AG20443 (cell line): ENCODE results near the gene SKP2.
"Not testable (repeated sequence)": the region's sequence is repeated elsewhere in the genome, so short reads cannot be mapped to it uniquely, and the experiment has no call there.

Experiments
- DNase-seq: peaks from one replicate; pipeline ENCODE4 v3.0.0; 2012; ENCODE audit warnings: low spot score, mixed read lengths

Gene SKP2

DNA sequence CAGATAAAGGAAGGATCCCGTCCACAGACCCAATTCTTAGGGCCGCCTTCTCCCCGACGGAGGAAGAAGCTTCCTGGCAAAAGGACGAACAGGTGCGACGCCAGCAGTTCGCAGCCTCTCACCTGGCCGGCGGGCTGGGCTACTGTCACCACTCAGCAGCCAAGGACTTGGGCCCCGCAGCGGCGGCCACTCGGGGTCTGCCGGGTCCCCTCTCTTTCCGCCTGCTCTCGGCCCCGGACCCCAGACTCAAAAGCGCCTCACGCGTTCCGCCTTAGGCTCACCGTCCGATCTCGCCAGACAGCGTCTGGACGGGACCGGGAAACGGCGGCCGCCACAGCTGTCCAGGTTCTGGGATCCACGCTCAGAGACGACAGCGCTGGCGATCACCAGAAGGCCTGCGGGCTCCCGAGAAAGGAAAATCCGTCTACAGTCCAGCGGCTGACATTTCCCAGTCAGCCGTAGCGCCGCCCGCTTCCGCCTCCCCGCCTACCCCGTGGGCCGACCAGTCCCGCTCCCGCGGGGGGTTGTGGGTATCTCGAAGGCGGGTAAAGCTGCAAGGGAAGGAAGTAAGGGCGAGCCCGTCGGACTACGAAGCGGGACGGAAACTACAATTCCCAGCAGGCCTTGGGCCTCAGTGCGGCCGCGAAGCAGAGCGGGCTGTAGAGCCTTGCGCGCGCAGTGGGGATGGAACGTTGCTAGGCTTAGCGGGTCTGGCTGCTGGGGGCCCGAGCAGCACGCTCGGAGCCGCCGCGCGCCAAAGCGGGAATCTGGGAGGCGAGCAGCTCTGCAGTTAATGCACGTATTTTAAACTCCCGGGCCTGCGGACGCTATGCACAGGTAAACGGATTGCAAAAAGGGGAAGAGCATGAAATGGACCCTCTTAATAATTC, at the start of gene SKP2, which contains the start of gene LMBRD2:
Gene SKP2 (plus strand): TSS at position 678 of the 890 bp plus-strand sequence. CDS start 152 bp downstream, at position 830.
Gene LMBRD2 (minus strand): TSS at position 454 of the 890 bp plus-strand sequence. CDS start 8,538 bp downstream, outside the sequence.
- peak; percentile 98 for DNase-seq

DNA sequence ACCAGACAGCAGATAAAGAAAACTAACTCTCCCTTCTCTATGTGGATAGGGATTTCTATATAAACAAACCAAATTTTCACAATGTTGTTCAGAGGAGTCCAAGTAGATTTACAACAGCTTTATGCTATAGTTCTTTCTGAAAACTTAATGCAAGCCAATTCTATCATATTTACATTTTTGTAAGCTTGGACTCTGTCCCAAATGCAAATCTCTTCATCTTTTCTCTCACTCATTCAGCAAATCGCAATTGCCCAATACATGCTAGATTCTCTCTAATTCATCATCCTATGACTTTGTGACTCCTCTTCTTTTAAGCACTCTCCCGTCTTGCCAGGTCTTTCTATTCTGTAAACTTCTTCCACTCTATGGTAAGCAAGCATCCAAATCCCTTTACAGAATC, 46.1 kb upstream of the SKP2 start:
- DNase-seq: no peak

DNA sequence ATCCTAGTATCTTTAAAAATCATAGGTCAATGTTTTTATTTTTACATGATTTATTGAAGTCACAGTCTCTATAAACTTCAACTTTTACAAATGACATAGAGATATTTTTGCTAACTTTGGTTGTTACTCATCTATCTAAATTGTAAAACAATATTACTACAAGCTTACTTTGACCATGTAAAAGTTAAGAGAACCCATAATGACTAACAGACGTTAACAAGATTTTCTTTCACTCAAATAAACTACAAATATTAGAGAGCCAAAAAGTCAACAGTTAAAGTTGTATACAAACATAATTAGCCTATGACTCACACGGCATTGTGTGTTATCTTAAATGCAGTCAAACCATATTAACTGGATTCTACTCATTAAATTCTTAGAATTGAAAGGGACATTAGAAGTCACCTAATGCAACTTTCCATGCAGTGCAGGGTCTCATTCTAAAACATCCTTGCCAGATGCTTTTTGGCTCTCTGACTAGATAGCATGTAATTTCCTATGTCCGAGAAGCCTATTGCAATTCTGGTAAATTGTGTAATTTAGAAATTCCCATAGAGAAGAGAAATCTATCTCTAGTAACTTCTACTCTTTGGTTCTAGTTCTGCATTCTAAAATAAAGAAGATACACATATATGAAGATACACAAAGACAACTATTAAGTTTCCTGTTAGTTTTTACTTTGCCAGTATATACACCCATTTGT, 43.0 kb upstream of the SKP2 start:
- no peak for DNase-seq

- DNase-seq: no peak
These were observed 40.7 kb upstream of the SKP2 start for GRCh38 chr5:36111238-36111637.

GRCh38 chr5:36125868-36126267, 26.0 kb upstream of the SKP2 start:
- DNase-seq: no peak

DNA sequence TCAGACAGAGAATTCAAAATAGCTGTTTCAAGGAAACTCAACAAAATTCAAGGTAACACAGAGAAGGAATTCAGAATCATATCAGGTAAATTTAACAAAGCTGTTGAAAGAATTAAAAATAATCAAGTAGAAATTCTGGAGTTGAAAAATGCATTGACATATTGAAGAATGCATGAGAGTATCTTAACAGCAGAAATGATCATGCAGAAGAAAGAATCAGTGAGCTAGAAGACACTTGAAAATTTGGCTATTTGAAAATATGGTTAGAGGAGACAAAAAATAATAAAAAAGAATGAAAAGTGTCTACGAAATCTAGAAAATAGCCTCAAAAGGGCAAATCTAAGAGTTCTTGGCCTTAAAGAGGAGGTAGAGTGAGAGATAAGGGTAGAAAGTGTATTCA, 23.1 kb upstream of the SKP2 start:
- no peak for DNase-seq

GRCh38 chr5:36129666-36130065, 22.2 kb upstream of the SKP2 start:
- not testable (repeated sequence) for DNase-seq

GRCh38 chr5:36133009-36133408, 18.9 kb upstream of the SKP2 start:
- not testable (repeated sequence) for DNase-seq

GRCh38 chr5:36135988-36136387, 15.9 kb upstream of the SKP2 start:
- no peak for DNase-seq

GRCh38 chr5:36136581-36136980, 15.3 kb upstream of the SKP2 start:
- no peak for DNase-seq

DNA sequence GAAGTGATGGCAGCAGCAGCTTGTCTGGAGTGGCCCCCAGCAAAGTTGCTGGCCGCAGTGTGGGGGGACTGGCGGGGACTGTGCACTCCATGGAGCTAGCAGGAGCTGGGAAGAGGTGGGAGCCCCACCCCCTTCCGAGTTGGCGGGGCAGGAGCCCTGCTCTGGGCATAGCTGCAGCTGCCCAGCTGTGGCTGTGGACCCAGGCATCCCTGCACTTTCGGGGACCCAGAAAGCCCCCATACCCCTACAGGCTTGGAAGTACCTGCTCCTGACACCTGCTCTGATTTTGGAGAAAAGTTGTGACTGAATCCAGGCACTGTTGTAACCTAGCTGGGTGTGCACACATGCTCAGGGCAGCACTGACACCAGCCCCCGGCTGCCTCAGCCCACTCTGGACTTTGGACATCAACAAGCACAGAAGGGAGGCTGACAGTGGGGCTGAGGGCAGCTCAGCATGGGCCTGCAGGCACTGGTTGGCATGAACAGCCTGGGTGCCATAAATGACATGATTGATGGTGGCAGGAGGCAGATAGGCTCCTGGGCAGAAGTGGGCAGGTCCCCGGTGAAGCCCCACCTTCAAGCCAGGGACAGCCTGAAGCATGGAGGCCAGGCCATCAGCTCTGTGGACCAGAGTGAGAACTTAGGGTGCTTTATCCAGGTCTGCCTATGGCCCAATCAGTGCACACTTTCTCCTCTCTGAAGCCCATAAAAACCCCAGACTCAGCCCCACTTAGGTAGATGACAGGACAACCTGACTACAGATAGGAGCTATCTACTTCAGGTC, 12.8 kb upstream of the SKP2 start:
- DNase-seq: no peak

GRCh38 chr5:36145311-36145710, 6.6 kb upstream of the SKP2 start:
- no peak for DNase-seq

GRCh38 chr5:36146390-36146789, 5.5 kb upstream of the SKP2 start:
- no peak for DNase-seq

GRCh38 chr5:36147681-36148080, 4.2 kb upstream of the SKP2 start:
- DNase-seq: no peak

DNA sequence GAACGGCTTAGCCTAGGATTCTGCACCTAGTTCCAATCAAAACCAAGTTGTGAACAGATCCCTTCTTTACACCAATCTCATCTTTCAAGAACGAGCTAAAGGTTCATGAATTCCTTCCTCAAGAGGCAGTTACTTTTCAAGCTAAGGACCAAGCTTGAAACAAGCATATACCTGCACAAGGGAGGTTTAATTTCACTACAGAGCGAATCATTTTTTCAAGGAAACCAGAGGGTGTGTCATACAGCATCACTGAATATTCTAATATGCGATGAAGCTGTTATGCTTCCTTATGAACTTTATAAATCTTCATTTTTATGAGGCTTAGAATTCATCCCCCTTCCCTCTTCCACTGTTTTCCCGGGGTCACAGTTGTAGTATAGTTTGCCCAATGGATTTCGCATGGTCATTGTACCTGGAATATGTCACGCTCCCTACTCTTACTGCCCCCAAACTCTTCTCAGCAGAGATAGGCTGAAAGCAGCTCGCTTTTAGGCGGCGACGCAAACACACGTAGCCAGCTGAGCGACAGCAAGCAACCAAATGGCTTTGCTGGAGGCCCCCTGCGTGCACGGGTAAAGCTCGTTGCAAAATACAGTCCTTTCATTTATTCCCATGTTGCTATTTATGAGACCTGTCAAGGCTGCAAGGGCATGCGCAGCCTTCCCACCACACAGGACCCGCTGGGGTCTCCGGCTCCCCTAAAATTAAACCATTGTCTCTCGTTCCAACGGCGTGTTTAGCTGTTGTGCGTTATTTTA, 1.1 kb upstream of the SKP2 start:
- DNase-seq: peak; percentile 53

DNA sequence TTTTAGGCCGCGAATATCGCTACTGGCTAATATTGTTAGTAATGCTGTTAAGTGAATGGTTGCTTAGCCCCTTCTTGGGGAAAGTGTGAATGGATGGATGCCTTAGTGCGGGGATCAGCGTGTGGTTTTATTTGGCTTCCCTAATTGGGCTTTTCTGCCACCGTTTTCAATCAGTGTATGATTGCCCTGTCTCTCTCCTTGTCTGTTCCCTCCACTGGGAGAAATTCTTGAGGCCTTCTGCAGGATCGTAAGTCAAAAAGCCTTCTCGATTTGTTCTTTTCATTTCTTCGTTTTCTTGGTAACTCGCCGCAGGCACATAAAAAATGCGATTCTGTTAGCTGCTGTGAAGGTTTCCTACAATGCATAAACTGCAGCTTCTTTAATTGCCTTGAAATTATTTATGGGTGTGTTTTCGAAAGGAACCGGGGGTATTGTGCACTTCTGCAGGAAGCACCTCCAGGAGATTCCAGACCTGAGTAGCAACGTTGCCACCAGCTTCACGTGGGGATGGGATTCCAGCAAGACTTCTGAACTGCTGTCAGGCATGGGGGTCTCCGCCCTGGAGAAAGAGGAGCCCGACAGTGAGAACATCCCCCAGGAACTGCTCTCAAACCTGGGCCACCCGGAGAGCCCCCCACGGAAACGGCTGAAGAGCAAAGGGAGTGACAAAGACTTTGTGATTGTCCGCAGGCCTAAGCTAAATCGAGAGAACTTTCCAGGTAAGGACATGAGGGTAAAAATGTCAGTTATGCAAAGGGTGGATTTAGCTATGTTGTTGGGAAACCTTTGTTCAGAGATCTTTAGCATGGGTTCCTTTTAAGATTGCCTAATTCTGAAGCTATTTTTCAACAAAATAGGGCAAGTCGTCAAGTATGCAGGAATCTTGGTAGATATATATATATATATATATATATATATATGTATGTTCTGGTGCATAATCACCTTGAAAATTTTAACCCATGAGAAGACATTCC, 700 bp downstream of the SKP2 start:
- peak; percentile 17 for DNase-seq

DNA sequence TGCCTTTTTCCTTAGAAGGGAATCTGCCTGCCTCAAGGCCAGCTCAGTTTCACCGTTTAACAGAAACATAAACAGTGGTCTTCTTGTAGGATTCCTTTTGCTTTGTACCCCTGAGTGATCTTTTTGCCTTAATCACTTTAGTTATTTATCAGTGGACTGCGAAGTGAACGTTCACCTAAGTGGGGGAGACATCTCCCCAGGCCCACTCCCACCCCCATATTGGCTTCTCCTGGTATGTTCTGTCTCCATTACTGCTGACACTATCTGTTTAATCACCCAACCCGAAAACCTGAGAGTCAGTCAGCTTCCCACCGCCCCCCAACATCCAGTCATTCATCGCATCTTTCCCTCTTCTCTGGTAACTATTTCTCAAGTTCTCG, 1.4 kb downstream of the SKP2 start:
- no peak for DNase-seq

- DNase-seq: no peak
These were observed 1.8 kb downstream of the SKP2 start for GRCh38 chr5:36153726-36154125.

- DNase-seq: no peak
These were observed 3.4 kb downstream of the SKP2 start for GRCh38 chr5:36155291-36155690.

DNA sequence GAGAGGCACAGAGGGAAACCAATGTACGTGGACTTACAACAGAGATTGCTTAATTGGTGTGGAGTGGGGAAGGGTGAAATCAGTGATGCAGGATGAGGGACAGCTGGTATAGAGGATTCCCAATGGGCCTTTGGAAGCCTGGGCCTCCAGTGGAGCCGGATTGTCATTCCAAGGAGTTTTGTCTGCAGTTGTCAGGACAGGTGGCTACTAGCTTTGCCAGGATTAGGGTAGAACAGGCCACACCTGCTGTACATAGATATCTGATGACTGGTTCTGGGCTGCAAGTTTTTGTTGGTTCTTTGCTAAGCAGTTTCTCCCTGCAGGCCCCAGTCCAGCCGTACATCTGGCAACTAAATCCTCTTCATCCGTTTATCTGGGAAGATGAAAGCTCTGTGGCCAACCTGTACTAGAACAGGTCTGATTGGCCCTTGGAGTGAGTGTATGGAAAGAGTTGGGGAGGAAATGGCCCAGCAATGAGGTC, 4.2 kb downstream of the SKP2 start:
- DNase-seq: peak; percentile 17
